Mesenchymal stem cell (in vitro differentiated cells and primary cell): Measurements from ENCODE around the gene RFX6.

Experiments
- DNase-seq: peaks from one replicate; pipeline ENCODE4 v3.0.0-alpha.2; 2013
- H2AFZ ChIP-seq: one replicate; pipeline ENCODE4 v1.6.1; 2013; ENCODE audit warnings: low read depth, mild to moderate bottlenecking, control low read depth, inconsistent platforms, low read length, moderate library complexity
- H2AK5ac ChIP-seq: 2 replicates; pipeline ENCODE4 v1.6.1; 2013; ENCODE audit warnings: low read length, moderate library complexity, mild to moderate bottlenecking, inconsistent platforms; ENCODE audit not compliant: severe bottlenecking
- H2BK120ac ChIP-seq: one replicate; pipeline ENCODE4 v1.6.1; 2013; ENCODE audit warnings: low read depth, mild to moderate bottlenecking, inconsistent platforms, low read length, moderate library complexity
- H2BK12ac ChIP-seq, 2 experiments: one replicate each; pipeline ENCODE4 v1.6.1; 2013; ENCODE audit warnings: inconsistent platforms in 2 of 2, low read length in 2 of 2, mild to moderate bottlenecking in 2 of 2, moderate library complexity in 2 of 2, control low read depth in 1 of 2
- H2BK15ac ChIP-seq: one replicate; pipeline ENCODE4 v1.6.1; 2013; ENCODE audit warnings: mild to moderate bottlenecking, low read depth, inconsistent platforms; ENCODE audit not compliant: poor library complexity, severe bottlenecking
- H2BK5ac ChIP-seq: 2 replicates; pipeline ENCODE4 v1.6.1; 2013; ENCODE audit warnings: low read depth, mild to moderate bottlenecking, low read length, control low read depth, inconsistent platforms; ENCODE audit not compliant: poor library complexity, severe bottlenecking
- H3K14ac ChIP-seq, 2 experiments: one replicate each; pipeline ENCODE4 v1.6.1; 2013; ENCODE audit warnings: inconsistent platforms in 2 of 2, low read length in 2 of 2, control low read depth in 1 of 2, mild to moderate bottlenecking in 1 of 2, moderate library complexity in 1 of 2
- H3K18ac ChIP-seq, 2 experiments: one replicate each; pipeline ENCODE4 v1.6.1; 2013; ENCODE audit warnings: inconsistent platforms in 2 of 2, low read length in 2 of 2, control low read depth in 1 of 2, low read depth in 1 of 2, mild to moderate bottlenecking in 1 of 2
- H3K23ac ChIP-seq, 2 experiments: one replicate each; pipeline ENCODE4 v1.6.1; 2013; ENCODE audit warnings: inconsistent platforms in 2 of 2, low read length in 2 of 2, mild to moderate bottlenecking in 2 of 2, moderate library complexity in 2 of 2, control low read depth in 1 of 2
- H3K27ac ChIP-seq: 2 replicates; pipeline ENCODE4 v1.5.1; 2013; ENCODE audit warnings: mild to moderate bottlenecking, moderate library complexity, low read length, control low read depth, inconsistent platforms; ENCODE audit not compliant: poor library complexity, severe bottlenecking
- H3K27me3 ChIP-seq, 2 experiments: 2 replicates each; pipeline versions ENCODE4 v1.6.1 to v1.7.0; 2013; ENCODE audit warnings: low read length in 2 of 2, mild to moderate bottlenecking in 2 of 2, moderate library complexity in 2 of 2, control low read depth in 1 of 2, inconsistent platforms in 1 of 2; ENCODE audit not compliant: control insufficient read depth in 1 of 2, insufficient read depth in 1 of 2
- H3K36me3 ChIP-seq, 2 experiments: 2 replicates each; pipeline versions ENCODE4 v1.6.1 to v1.7.0; 2013; ENCODE audit warnings: low read length in 2 of 2, control low read depth in 1 of 2, inconsistent platforms in 1 of 2, low read depth in 1 of 2, mild to moderate bottlenecking in 1 of 2; ENCODE audit not compliant: insufficient read depth in 2 of 2, control insufficient read depth in 1 of 2
- H3K4ac ChIP-seq, 2 experiments: one replicate each; pipeline ENCODE4 v1.6.1; 2013; ENCODE audit warnings: inconsistent platforms in 2 of 2, low read length in 2 of 2, mild to moderate bottlenecking in 2 of 2, moderate library complexity in 2 of 2, control low read depth in 1 of 2, low read depth in 1 of 2
- H3K4me1 ChIP-seq: 2 replicates; pipeline ENCODE4 v1.6.1; 2013; ENCODE audit warnings: low read depth, low read length, control low read depth; ENCODE audit not compliant: control insufficient read depth, insufficient read depth
- H3K4me2 ChIP-seq: 2 replicates; pipeline ENCODE4 v1.6.1; 2013; ENCODE audit warnings: low read length, mild to moderate bottlenecking, inconsistent platforms; ENCODE audit not compliant: poor library complexity, severe bottlenecking
- H3K4me3 ChIP-seq, 2 experiments: 2 replicates each; pipeline versions ENCODE4 v1.5.1 to v1.7.0; 2013; ENCODE audit warnings: low read length in 2 of 2, mild to moderate bottlenecking in 2 of 2, control low read depth in 1 of 2, low read depth in 1 of 2; ENCODE audit not compliant: insufficient read depth in 1 of 2
- H3K79me1 ChIP-seq: replicated peaks from 2 replicates; pipeline ENCODE4 v1.6.1; 2013; ENCODE audit warnings: mild to moderate bottlenecking, control low read depth, low read length, inconsistent platforms; ENCODE audit not compliant: poor library complexity, severe bottlenecking
- H3K9ac ChIP-seq: 2 replicates; pipeline ENCODE4 v1.7.0; 2013; ENCODE audit warnings: mild to moderate bottlenecking, low read length, moderate library complexity
- H3K9me3 ChIP-seq: 2 replicates; pipeline ENCODE4 v1.7.0; 2013; ENCODE audit warnings: mild to moderate bottlenecking, low read length; ENCODE audit not compliant: control insufficient read depth
- H4K8ac ChIP-seq: one replicate; pipeline ENCODE4 v1.6.1; 2013; ENCODE audit warnings: inconsistent platforms, mild to moderate bottlenecking, low read length, moderate library complexity
- H4K91ac ChIP-seq: one replicate; pipeline ENCODE4 v1.6.1; 2013; ENCODE audit warnings: mild to moderate bottlenecking, low read length, inconsistent platforms
- WGBS: methylation state at CpG from one replicate; pipeline ENCODE4 v1.1.7; 2013; ENCODE audit warnings: mixed read lengths; 5-methylcytosine and 5-hydroxymethylcytosine counted together

RFX6 gene

GRCh38 chr6:116973976-116974375, 96.9 kb downstream of the RFX6 start:
- 88% methylated on average over 5 of the region's 5 CpGs for WGBS
- peaks cover 0 to 3% of the 10 kb centered on the region in 2 experiments for H3K27me3 ChIP-seq
- H3K4me3 ChIP-seq = no peak overlapping the region
- no peak overlapping the region for H3K27ac ChIP-seq
- no peak overlapping the region for H4K91ac ChIP-seq
- H3K14ac ChIP-seq = no peak overlapping the region
- H3K23ac ChIP-seq = no peak overlapping the region
- H2BK12ac ChIP-seq = no peak overlapping the region
- H3K4ac ChIP-seq = no peak overlapping the region
- no peak overlapping the region for H2BK5ac ChIP-seq
- H2BK15ac ChIP-seq = no peak overlapping the region
- H4K8ac ChIP-seq = no peak overlapping the region
- H3K9ac ChIP-seq = no peak overlapping the region
- H3K9me3 ChIP-seq = no peaks in the 10 kb centered on the region
- H3K36me3 ChIP-seq = no peaks in the 10 kb centered on the region
- no peak overlapping the region for H2AFZ ChIP-seq
- H2BK120ac ChIP-seq = no peak overlapping the region
- H2AK5ac ChIP-seq = no peak overlapping the region
- H3K79me1 ChIP-seq = no peaks in the 10 kb centered on the region
- H3K4me2 ChIP-seq = no peak overlapping the region
- H3K4me1 ChIP-seq = no peaks in the 10 kb centered on the region
- no peak overlapping the region for H3K18ac ChIP-seq
- no peak for DNase-seq

GRCh38 chr6:116974526-116975316, 97.7 kb downstream of the RFX6 start:
- Histone ChIP-seq H3K4ac (no peak overlapping the region), H3K18ac (no peak overlapping the region), H2AK5ac (no peak overlapping the region), H2AFZ (no peak overlapping the region), H2BK120ac (no peak overlapping the region), H3K14ac (no peak overlapping the region), H3K27me3 (peaks cover 0 to 3% of the 10 kb centered on the region in 2 experiments), H4K91ac (no peak overlapping the region), H3K23ac (no peak overlapping the region), H4K8ac (no peak overlapping the region), H3K27ac (no peak overlapping the region), H3K36me3 (no peaks in the 10 kb centered on the region), H3K9ac (no peak overlapping the region), H3K9me3 (no peaks in the 10 kb centered on the region), H2BK5ac (no peak overlapping the region), H2BK12ac (no peak overlapping the region), H2BK15ac (no peak overlapping the region), H3K4me2 (no peak overlapping the region), H3K4me3 (no peak overlapping the region), H3K79me1 (no peaks in the 10 kb centered on the region), H3K4me1 (no peaks in the 10 kb centered on the region)
- no peak for DNase-seq
- 66% methylated on average over 5 of the region's 5 CpGs for WGBS

- Histone ChIP-seq H2AK5ac (no peak overlapping the region), H3K9ac (no peak overlapping the region), H3K4ac (no peak overlapping the region), H2BK15ac (no peak overlapping the region), H4K8ac (no peak overlapping the region), H3K18ac (no peak overlapping the region), H3K4me1 (no peaks in the 10 kb centered on the region), H2BK5ac (no peak overlapping the region), H3K4me2 (no peak overlapping the region), H3K79me1 (no peaks in the 10 kb centered on the region), H3K27me3 (peaks cover 0 to 3% of the 10 kb centered on the region in 2 experiments), H3K4me3 (no peak overlapping the region), H3K23ac (no peak overlapping the region), H3K9me3 (no peaks in the 10 kb centered on the region), H2BK120ac (no peak overlapping the region), H4K91ac (no peak overlapping the region), H3K27ac (no peak overlapping the region), H3K14ac (no peak overlapping the region), H2AFZ (no peak overlapping the region), H2BK12ac (no peak overlapping the region), H3K36me3 (no peaks in the 10 kb centered on the region)
- WGBS = 49% methylated on average over 2 of the region's 3 CpGs
- peak; percentile 18 for DNase-seq
These were observed 98.6 kb downstream of the RFX6 start for GRCh38 chr6:116975600-116975999.

GRCh38 chr6:116979560-116979959, 102.5 kb downstream of the RFX6 start:
- H3K36me3 ChIP-seq = no peaks in the 10 kb centered on the region
- H3K4ac ChIP-seq = no peak overlapping the region
- no peak overlapping the region for H3K23ac ChIP-seq
- no peak overlapping the region for H3K4me3 ChIP-seq
- no peak overlapping the region for H3K9ac ChIP-seq
- H3K9me3 ChIP-seq = no peaks in the 10 kb centered on the region
- H3K27me3 ChIP-seq = peaks cover 0 to 3% of the 10 kb centered on the region in 2 experiments
- no peaks in the 10 kb centered on the region for H3K4me1 ChIP-seq
- no peak overlapping the region for H2AFZ ChIP-seq
- no peak overlapping the region for H3K18ac ChIP-seq
- H4K8ac ChIP-seq = no peak overlapping the region
- no peak overlapping the region for H3K14ac ChIP-seq
- H3K4me2 ChIP-seq = no peak overlapping the region
- WGBS = 83% methylated on average over 1 of the region's 1 CpG
- no peaks in the 10 kb centered on the region for H3K79me1 ChIP-seq
- no peak overlapping the region for H2BK5ac ChIP-seq
- DNase-seq = no peak
- no peak overlapping the region for H3K27ac ChIP-seq
- H4K91ac ChIP-seq = no peak overlapping the region
- H2BK120ac ChIP-seq = no peak overlapping the region
- no peak overlapping the region for H2BK12ac ChIP-seq
- no peak overlapping the region for H2BK15ac ChIP-seq
- no peak overlapping the region for H2AK5ac ChIP-seq
